Gastroesophageal sphincter (tissue), 4 donors: Measurements from ENCODE around the gene CEP104. TPM values are rescaled to one million over a fixed set of nuclear protein-coding genes. Genes with fewer than 3 reads are reported as not detected.

ENCODE experiments used
- ATAC-seq: fragments of 150-250 bp; one replicate; pipeline ENCODE4 v1.9.1; 2016; ENCODE audit warnings: mild to moderate bottlenecking, moderate library complexity
- H3K27ac ChIP-seq, 4 donors: fragments of 200-600 bp; sonication (generic) in 3 of 4; 1 replicate in 3 of 4; 2 replicates in 1 of 4; pipeline ENCODE4 v1.5.1; 2016 to 2019
- H3K27me3 ChIP-seq: fragments of 200-600 bp; sonication (generic); one replicate; pipeline ENCODE4 v1.5.1; 2019
- H3K36me3 ChIP-seq, 2 donors: fragments of 200-600 bp; sonication (generic); one replicate each; pipeline ENCODE4 v1.5.1; 2019; ENCODE audit warnings: control low read depth in 1 of 2
- H3K4me1 ChIP-seq, 3 donors: fragments of 200-600 bp; sonication (generic); 1 replicate in 2 of 3; 2 replicates in 1 of 3; pipeline ENCODE4 v1.5.1; 2016 to 2019; ENCODE audit warnings: control low read depth in 2 of 3
- H3K4me3 ChIP-seq, 2 donors: fragments of 200-600 bp; sonication (generic); one replicate each; pipeline ENCODE4 v1.5.1; 2019; ENCODE audit warnings: mild to moderate bottlenecking in 1 of 2, moderate library complexity in 1 of 2
- H3K9me3 ChIP-seq, 3 donors: fragments of 200-600 bp; sonication (generic); one replicate each; pipeline ENCODE4 v1.5.1; 2017 to 2019; ENCODE audit warnings: control low read depth in 2 of 3
- CTCF ChIP-seq, 4 experiments: fragments of 200-600 bp in 2 of 4; fragments of 450-650 bp in 2 of 4; sonication (generic) in 1 of 4; IDR thresholded peaks; one replicate each; pipeline ENCODE4 v1.5.1; 2017 to 2019; ENCODE audit warnings: antibody characterized with exemption in 4 of 4, mild to moderate bottlenecking in 2 of 4, moderate library complexity in 2 of 4
- EP300 ChIP-seq: sonication (generic); formaldehyde crosslinking; IDR thresholded peaks from one replicate; pipeline ENCODE4 v1.6.1; 2017; ENCODE audit warnings: antibody characterized with exemption, mild to moderate bottlenecking
- POLR2A ChIP-seq, 2 donors: fragments of 450-650 bp; IDR thresholded peaks; one replicate each; pipeline ENCODE4 v1.6.1; 2017; ENCODE audit warnings: antibody characterized with exemption in 2 of 2, mild to moderate bottlenecking in 2 of 2, moderate library complexity in 1 of 2
- POLR2AphosphoS5 ChIP-seq: sonication (generic); formaldehyde crosslinking; IDR thresholded peaks from one replicate; pipeline ENCODE4 v1.6.1; 2017; ENCODE audit warnings: antibody characterized with exemption
- WGBS, 2 donors: methylation state at CpG; one replicate each; pipeline ENCODE4 v1.1.5; 2018; ENCODE audit warnings: low coverage in 1 of 2; 5-methylcytosine and 5-hydroxymethylcytosine counted together
- total RNA-seq, 4 donors: library from RNA; depleted of rRNA; stranded (reverse); fragments of >200 nt; gene quantifications; one replicate each; pipeline ENCODE4 v1.1.0, GENCODE V29; 2016

CEP104 gene
- total RNA-seq, 4 donors from 2014 or later, result 29.3 to 78.2 (median 41.8) TPM

- H3K9me3 ChIP-seq, result no peaks in the 10 kb centered on the region
- peak overlapping the region in 1 of 2 donors; percentile 96 for H3K4me3 ChIP-seq
- H3K27ac ChIP-seq, result peak overlapping the region in 2 of 4 donors; percentile 83 to 85
- peaks cover 0 to 34% (median 17%) of the 10 kb centered on the region in 3 donors for H3K4me1 ChIP-seq
- H3K36me3 ChIP-seq, result peaks cover 0 to 15% of the 10 kb centered on the region in 2 donors
- TF ChIP-seq POLR2A (IDR thresholded peaks at IDR 0.05) (no peak), EP300 (no peak), CTCF (IDR thresholded peaks at IDR 0.05) (no peak), POLR2AphosphoS5 (no peak)
- WGBS, 2 donors, result 41 to 58% methylated on average over 2 to 12 of the region's 34 CpGs
- ATAC-seq, result no peak
- H3K27me3 ChIP-seq, result no peaks in the 10 kb centered on the region
Observed at GRCh38 chr1:3858231-3858981, 1.4 kb upstream of the CEP104 start.

DNA sequence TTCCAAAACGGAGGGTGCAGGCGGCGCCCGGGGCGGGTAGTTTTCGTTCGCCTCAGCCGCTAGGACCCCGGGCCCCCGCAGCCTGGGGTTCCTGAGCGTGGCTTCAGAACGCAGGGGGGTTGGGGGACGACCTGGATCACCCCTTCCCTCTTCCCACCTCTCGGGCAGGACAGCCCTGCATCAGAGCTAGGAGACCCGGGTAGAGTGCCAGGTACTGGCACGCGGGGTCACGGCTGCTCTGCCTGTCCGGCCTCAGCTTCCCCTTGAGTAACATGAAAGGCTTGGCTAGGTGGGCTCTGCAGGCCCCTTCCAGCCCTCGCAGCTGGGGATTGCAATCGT is 749 bp upstream of the CEP104 start:
- Histone ChIP-seq H3K36me3 (peaks cover 0 to 13% of the 10 kb centered on the region in 2 donors), H3K27ac (peak overlapping the region; percentile 44 to 85 (median 84))

DNA sequence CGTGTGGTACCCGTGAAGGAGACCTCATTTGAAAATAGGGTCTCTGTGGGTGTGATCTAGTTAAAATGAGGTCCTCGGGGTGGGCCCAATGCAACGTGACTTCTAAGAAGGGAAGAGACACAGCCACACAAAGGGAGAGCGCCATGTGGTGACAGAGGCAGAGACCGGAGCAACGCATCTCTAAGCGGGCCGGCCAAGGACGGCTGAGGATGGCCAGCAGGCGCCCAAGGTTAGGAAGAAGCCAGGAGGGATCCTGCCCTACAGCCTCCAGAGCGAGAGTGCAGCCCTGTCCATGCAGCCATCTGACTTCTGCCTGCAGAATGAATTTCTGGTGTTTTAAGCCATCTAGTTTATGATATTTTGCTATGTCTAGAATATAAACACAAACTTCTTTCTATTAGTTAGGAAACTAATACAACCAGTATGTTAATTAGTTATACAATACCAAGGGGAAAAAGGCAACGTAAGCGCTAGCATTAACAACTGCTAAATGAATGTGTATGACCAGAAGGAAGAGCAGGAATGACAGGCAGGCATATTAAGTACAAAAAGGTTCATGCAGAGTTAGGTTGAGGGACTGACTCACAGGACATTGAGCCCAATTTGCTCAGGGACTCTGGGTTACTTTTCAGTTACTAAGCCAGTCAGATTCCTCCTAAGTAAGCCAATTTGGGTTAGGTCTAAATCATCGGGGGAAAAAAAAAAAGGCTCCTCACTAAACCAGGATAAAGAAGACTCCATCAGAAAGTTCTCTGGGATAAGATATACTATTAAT is 4.1 kb downstream of the CEP104 start:
- Histone ChIP-seq H3K36me3 (peaks cover 0 to 43% of the 10 kb centered on the region in 2 donors), H3K27ac (no peak overlapping the region), H3K4me1 (peaks cover 0 to 21% (median 13%) of the 10 kb centered on the region in 3 donors), H3K27me3 (no peaks in the 10 kb centered on the region), H3K9me3 (no peaks in the 10 kb centered on the region), H3K4me3 (no peak overlapping the region)
- 74 to 85% methylated on average over 5 to 14 of the region's 15 CpGs for WGBS, 2 donors
- TF ChIP-seq CTCF (IDR thresholded peaks at IDR 0.05) (no peak), EP300 (no peak), POLR2A (IDR thresholded peaks at IDR 0.05) (no peak), POLR2AphosphoS5 (no peak)
- ATAC-seq, result no peak

More for the DNA sequence above, 749 bp upstream of the CEP104 start:
- H3K4me1 ChIP-seq, result peaks cover 0 to 34% (median 17%) of the 10 kb centered on the region in 3 donors
- no peaks in the 10 kb centered on the region for H3K27me3 ChIP-seq
- no peaks in the 10 kb centered on the region for H3K9me3 ChIP-seq
- ATAC-seq, result no peak
- peak overlapping the region; percentile 81 to 96 for H3K4me3 ChIP-seq
- 33% methylated on average over 2 of the region's 21 CpGs; no CpG with 5 or more reads in 1 of the 2 donors for WGBS, 2 donors
- no peak for TF ChIP-seq CTCF (IDR thresholded peaks at IDR 0.05)
- TF ChIP-seq EP300, result no peak

DNA sequence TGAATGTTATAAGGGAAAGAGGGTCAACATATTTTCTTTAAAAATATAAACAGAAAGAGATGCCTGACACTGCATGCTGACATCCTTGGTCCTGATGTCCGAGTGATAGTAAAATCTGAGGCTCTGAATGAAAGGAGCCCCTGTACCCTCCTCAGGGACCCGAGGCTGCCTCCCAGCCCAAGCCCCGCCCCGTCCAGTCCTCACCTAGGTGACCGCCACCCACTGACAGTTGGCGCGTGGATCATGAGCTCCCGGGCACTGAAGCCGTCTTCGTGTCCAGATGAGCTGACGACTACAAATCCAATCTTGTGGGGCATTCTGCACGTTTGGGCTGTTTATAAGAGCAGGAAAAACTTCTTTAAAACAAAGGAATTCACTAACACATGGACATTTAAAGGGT is 4.9 kb downstream of the CEP104 start:
- 0 to 87% methylated on average over 1 to 9 of the region's 12 CpGs for WGBS, 2 donors
- H3K4me3 ChIP-seq, result no peak overlapping the region
- ATAC-seq, result no peak
- peaks cover 0 to 51% of the 10 kb centered on the region in 2 donors for H3K36me3 ChIP-seq
- H3K27me3 ChIP-seq, result no peaks in the 10 kb centered on the region
- H3K27ac ChIP-seq, result no peak overlapping the region
- no peaks in the 10 kb centered on the region for H3K9me3 ChIP-seq
- H3K4me1 ChIP-seq, result peaks cover 0 to 15% (median 10%) of the 10 kb centered on the region in 3 donors
- TF ChIP-seq POLR2A (IDR thresholded peaks at IDR 0.05) (no peak), EP300 (no peak), CTCF (IDR thresholded peaks at IDR 0.05) (no peak), POLR2AphosphoS5 (no peak)
